GM12873 (cell line): ENCODE measurements around the gene RANGAP1.

Experiments
- CTCF ChIP-seq: IDR thresholded peaks from 2 replicates; pipeline ENCODE4 v1.5.1; 2012; ENCODE audit warnings: low read depth, mild to moderate bottlenecking, moderate library complexity, low read length, control low read depth; ENCODE audit not compliant: insufficient read depth; ENCODE audit errors: missing control alignments

The RANGAP1 gene

GRCh38 chr22:41243361-41243760 is 42.6 kb downstream of the RANGAP1 start:
- TF ChIP-seq CTCF: no peak

GRCh38 chr22:41242396-41243117 is 43.4 kb downstream of the RANGAP1 start:
- no peak for TF ChIP-seq CTCF

GRCh38 chr22:41241133-41241676 is 44.8 kb downstream of the RANGAP1 start:
- no peak for TF ChIP-seq CTCF

- TF ChIP-seq CTCF: no peak
Measured at GRCh38 chr22:41240377-41241132, 45.4 kb downstream of the RANGAP1 start, which contains the start of gene CHADL. TSS of gene CHADL (minus strand) at chr22:41240931. CDS start at chr22:41240881, 50 bp downstream.

GRCh38 chr22:41239443-41240128 is 46.4 kb downstream of the RANGAP1 start:
- TF ChIP-seq CTCF: no peak

- TF ChIP-seq CTCF: no peak
Measured at GRCh38 chr22:41238570-41239442, 47.2 kb downstream of the RANGAP1 start.
